ENCODE results near the gene NPAS4.
"Not testable (repeated sequence)": the region's sequence is repeated elsewhere in the genome, so short reads cannot be mapped to it uniquely, and the experiment has no call there.

NPAS4 gene

DNA sequence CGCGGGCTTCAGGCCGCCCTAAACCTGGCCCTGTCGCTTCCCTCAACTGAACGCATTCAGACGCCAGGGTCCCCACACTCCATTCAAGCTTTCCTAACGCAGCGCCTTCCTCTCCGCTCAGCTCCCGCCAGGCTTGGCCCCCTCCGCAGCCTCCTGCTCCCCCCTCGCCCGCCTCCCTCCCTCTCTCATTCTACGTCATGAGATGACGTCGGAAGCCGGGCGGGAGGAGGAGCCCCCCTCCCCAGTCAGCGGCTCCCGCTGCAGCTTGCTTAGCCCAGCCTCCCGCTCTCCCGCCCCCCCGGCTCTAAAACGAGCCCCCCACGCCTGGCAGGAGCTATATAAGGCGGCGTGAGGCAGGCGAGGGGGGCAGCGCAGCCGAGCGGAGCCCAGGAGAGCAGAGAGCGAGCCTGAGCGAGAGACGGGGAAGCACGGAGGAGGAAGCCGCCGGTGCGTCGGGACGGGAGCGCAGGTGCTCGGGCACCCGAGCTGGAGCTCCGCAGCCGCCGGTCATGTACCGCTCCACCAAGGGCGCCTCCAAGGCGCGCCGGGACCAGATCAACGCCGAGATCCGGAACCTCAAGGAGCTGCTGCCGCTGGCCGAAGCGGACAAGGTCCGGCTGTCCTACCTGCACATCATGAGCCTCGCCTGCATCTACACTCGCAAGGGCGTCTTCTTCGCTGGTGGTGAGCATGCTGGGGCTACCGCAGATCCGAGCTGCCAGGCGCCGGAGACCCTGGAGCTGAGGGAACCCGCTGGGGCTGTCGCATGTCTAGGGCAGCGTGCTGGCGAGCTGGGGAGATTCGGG lies at the start of gene NPAS4:
Gene NPAS4, plus strand, starts transcription at position 365 of the 806 bp plus-strand sequence. Its CDS starts 145 bp downstream, at position 510.
- DNase-seq (ENCODE audit: extremely low read depth in 1 of 2, low read depth in 1 of 2): no peak

DNA sequence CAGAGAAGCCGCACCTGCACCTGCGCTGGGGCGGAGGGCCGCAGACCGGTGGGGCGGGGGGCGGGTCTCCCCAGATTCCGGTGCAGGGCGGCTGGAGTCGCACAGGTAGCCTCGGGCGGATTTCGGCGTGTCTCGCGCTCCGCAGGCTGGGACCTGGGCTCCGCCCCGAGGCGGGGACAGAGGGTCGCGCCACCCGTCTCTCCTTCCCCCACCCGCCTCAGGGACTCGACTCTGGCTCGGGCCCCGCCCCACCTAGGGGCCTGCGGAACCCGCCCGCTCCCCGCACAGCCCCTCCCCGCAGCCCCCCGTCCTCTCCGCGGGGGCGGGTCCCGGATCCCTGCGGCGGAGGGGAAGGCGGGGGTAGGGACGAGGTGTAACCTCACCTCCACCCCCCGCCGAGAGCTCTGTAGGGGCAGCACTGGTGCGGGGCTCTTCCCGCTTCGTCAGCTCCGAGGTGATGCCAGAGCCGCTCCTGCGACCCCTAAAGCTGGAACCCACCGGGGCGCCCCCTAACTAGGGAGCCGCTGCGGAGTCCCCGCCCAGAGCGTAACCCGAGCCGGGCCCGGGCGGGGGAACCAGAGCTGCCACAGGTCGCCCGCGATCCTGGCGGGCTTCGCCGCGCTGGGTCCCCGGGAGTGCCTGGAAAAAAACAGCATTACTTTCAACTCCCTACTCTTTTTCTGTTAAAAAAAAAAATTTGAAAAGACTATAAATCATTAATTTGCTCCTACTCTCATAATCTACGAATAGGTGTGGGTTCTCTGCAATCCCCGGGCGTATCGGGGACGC lies 49.0 kb upstream of the NPAS4 start, which contains the start of gene SLC29A2:
Gene SLC29A2, minus strand, starts transcription at position 134 of the 789 bp plus-strand sequence. CDS start 169 bp downstream, outside the sequence.
- peak in 1 of 2 donors; percentile 57 for DNase-seq (ENCODE audit: extremely low read depth in 1 of 2, low read depth in 1 of 2)

DNA sequence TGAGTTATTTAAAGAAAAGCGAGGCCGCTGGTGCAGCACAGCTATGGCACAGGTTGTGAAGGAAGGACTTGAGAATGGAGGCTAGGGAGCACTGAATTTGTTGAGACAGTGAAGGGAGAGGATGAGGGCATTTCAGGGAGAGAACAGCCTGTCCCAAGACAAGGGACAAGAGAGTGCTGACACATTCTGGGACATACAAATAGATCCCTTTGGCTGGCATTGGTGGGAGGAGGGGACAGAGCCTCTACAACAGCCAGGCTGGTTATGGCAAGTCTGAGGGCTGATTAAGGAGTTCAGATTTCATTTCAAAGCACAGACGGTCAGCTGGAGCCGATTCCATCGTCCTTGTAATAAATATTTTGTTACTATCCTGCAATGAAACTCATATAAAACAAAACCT lies 47.6 kb upstream of the NPAS4 start:
- no peak for DNase-seq (ENCODE audit: extremely low read depth in 1 of 2, low read depth in 1 of 2)

DNA sequence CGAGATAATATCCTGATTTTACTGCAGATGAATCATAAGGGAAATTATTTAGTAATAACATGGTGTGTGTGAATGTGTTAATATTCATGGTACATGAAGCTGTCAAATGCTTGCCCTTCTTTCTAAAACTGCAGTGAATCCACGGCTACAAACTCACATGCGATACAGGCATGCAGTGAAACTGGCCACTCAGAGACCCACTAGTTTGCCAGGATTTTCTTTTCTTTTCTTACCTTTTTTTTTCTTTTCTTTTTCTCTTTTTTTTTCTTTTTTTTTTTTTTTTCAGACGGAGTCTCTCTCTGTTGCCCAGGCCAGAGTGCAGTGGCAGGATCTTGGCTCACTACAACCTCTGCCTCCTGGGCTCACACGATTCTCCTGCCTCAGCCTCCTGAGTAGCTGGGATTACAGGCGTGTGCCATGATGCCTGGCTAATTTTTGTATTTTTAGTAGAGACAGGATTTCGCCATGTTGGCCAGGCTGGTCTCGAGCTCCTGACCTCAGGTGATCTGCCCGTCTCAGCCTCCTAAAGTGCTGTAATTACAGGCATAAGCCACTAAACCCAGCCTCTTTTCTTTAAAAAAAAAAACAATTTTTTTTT lies 47.0 kb upstream of the NPAS4 start:
- not testable (repeated sequence) for DNase-seq (ENCODE audit: extremely low read depth in 1 of 2, low read depth in 1 of 2)

DNA sequence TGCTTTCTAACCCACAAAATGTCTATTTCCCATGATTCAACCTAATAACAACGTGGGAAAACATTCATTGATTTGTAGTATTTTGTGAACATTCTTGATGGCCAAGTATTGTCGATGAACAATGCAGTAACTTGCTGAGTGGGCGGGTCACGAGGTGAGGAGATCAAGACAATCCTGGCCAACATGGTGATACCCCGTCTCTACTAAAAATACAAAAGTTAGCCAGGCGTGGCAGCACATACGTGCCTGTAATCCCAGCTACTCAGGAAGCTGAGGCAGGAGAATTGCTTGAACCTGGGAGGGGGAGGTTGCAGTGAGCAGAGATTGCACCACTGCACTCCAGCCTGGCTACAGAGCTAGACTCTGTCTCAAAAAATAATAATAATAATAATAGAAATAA lies 40.6 kb upstream of the NPAS4 start:
- not testable (repeated sequence) for DNase-seq (ENCODE audit: extremely low read depth in 1 of 2, low read depth in 1 of 2)

DNA sequence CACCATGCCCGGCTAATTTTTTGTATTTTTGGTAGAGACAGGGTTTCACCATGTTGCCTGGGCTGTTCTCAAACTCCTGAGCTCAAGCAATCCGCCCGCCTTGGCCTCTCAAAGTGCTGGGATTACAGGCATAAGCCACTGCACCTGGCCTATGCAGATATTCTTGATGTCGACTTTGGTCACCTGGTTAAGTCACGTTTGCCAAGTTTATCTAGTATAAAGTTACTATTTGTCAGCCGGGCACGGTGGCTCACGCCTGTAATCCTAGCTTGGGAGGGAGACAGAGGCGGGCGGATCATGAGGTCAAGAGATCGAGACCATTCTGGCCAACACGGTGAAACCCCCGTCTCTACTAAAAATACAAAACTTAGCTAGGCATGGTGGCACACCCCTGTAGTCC lies 36.5 kb upstream of the NPAS4 start:
- DNase-seq (ENCODE audit: extremely low read depth in 1 of 2, low read depth in 1 of 2): not testable (repeated sequence)

DNA sequence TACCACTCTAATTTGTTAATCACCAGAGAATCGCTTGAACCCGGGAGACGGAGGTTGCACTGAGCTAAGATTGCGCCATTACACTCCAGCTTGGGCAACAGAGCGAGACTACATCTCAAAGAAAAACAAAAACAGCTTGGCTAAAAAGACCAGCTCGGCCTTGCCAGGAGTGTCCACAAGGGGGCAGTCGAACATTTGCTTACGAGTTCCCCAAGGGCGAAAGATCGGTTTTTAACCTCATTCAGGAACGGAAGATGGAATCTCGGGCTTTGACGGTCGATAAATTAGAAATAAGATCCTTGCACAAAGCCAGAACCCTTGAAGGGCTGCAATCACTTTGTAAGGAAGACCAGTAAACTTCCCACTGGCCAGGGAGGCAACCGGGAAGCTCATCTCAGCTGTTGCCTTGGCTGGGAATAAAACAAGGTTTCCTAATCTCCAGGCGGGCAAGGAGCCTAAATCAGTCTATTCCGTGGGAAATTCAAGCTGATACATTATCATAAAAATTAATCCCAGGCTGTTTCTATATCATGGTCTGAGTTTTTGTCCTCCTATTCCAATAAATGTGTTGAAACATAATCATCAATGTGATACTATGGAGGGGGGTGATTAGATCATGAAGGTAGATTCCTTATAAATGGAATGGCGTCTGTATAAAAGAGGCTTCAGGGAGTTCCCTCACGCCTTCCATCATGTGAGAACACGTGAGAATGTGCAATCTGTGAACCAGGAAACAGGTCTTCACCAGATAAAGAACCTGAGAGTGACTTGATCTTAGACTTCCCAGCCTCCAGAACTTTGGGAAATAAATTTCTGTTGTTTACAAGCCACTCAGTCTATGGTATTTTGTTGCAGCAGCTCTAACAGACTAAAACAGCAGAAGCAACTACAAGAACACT lies 34.4 kb upstream of the NPAS4 start:
- peak; percentile 50 to 73 for DNase-seq (ENCODE audit: extremely low read depth in 1 of 2, low read depth in 1 of 2)

DNA sequence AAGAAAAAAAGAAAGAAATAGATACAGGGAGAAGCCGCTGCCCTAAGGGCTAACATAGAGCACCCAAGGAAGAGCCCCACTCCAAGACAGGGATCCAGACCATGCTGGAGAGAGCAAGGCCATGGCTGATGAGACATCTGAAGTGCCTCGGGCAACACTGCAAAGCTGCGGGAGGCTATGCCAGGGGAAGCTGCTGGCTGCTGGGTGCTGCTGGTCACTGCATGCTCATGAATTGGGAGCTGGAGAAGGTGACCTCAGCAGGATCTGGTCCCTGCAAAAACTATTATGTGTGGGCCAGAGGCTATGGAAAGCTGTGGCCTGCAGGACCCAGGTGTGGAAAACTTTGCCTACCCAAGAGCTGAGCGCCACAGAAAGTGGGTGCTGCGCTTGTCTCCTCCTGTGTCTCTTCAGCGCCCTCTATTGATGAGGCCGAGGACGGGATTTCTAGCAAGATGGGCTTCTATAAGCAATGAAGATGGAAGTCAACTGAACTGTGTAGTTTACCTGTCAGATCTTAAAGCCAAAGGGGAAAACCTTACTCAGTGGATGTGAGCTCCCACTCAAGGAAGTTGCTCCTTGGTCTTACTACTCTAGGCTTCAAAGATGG lies 32.0 kb upstream of the NPAS4 start:
- peak; percentile 24 to 49 for DNase-seq (ENCODE audit: extremely low read depth in 1 of 2, low read depth in 1 of 2)

DNA sequence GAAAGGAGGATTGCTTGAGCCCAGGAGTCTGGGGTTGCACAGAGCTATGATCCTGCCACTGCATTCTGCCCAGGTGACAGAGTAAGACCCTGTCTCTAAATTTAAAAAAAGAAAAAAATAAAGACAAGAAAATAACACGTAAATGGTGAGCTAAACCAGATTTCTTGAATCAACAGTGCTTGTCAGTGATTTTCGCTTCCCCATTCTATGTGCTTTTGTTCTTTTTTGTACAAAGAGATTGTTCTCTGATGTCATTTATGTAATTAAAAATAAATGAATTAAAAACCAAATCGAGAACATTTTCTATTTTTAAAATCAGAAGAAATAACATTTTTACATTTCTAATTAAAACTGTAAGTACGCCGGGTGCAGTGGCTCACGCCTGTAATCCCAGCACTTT lies 29.5 kb upstream of the NPAS4 start:
- no peak for DNase-seq (ENCODE audit: extremely low read depth in 1 of 2, low read depth in 1 of 2)

DNA sequence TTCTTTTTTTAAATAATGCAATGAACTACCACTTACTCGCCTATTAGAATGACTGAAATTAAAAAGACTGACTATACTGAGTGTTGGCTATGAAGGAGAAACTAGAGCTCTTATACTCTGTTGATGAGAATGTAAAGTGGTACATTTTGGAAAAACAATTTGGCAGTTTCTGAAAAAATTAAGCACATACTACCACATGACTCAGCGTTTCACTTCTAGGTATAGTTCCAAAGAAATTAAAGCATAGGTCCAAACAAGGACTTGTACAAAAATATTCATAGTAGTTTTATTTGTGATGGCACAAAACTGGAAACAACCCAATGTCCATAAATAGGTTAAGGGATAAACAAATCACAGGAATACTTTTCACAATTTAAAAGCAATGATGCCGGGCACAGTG lies 26.9 kb upstream of the NPAS4 start:
- no peak for DNase-seq (ENCODE audit: extremely low read depth in 1 of 2, low read depth in 1 of 2)

DNA sequence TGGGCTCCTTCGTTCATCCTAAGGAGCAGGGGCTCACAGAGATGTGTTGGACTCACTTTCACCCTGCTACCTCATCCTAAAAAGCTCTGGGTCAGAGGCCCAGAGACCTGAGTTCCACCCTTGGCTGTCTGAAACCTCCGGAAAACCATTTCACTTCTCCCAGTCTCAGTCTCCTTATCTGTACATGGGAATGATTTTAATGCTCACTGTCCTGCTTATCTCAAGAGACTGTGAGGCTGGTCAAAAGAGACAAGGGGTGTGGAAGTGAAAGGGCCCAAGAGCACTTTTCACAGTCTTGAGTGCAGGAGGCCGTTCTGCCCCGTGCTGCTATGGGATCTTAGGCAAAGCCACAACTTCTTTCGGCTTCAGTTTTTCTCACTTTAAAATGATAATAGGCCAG lies 13.2 kb upstream of the NPAS4 start:
- no peak for DNase-seq (ENCODE audit: extremely low read depth in 1 of 2, low read depth in 1 of 2)

DNA sequence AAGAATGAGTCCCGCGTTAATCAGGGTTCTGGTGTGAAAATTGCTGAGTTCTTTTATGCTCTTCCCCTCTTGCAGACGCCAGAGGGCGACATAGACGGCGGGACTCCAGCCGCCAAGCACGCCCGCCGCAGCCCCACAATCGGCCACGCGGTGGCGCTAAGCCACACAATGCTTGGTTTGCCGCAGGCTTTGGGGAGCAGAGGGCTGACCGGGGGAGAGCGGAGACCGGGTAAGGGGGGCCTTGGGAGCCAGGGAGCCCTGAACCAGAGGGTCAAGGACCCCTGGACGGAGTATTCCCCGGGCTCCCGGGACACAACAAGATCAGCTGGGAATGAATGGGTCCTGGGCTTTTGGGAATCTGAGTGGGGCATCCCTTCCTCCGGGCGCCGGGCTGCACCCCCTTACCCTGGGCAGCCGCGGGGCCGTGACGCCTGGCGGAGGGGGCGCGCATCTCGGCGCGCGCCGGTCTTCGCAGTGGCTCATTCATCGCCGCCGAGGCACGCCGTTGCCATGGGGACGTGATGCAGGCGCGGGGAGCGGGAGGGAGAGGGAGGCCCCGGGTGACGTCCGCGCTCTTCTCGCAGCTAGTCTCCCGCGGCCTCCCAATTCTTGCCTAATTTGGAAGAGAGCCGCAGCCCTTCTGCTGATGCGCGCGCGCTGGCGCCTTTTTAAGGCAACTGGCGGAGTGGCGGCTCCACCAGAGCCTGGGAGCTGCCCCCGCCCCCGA lies 12.2 kb upstream of the NPAS4 start:
- peak; percentile 79 to 88 for DNase-seq (ENCODE audit: extremely low read depth in 1 of 2, low read depth in 1 of 2)

DNA sequence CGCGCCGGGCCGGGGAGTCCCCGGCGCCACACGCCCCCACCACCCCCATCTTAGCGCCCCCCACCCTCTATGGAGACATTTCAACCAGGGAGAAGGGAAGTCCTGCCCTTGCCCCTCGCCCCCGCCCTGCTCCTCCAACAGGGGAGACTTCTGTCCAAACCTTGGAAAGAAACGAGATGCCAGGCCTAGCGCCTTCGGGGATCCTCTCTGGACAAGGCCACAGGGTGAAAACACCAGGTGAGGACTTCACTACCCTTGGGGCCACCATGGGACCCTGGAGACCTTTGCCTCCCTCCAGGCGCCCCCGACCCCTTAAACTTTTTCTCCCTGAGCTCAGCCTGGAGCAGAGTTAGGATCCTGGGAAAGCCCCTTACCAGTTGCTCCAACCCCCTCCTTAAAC lies 11.6 kb upstream of the NPAS4 start:
- no peak for DNase-seq (ENCODE audit: extremely low read depth in 1 of 2, low read depth in 1 of 2)

DNA sequence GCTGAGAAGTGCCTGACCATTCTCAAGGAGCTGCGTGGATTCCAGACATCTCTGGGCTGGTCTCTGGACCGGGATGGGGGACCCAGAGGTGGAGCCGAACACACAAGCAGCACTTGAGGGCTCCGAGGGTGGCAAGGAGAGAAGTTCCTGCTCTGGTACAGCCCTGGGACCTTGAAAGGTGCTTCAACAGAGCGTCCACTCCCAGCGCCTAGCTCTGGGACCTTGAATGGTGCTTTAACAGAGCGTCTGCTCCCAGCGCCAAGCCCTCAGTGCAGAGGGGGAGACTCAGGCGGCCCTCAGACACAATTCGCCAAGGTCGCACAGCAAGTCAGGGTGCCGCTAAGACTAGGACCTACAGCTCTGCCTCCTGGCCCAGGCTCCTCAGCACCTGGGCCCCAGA lies 10.6 kb upstream of the NPAS4 start:
- no peak for DNase-seq (ENCODE audit: extremely low read depth in 1 of 2, low read depth in 1 of 2)

DNA sequence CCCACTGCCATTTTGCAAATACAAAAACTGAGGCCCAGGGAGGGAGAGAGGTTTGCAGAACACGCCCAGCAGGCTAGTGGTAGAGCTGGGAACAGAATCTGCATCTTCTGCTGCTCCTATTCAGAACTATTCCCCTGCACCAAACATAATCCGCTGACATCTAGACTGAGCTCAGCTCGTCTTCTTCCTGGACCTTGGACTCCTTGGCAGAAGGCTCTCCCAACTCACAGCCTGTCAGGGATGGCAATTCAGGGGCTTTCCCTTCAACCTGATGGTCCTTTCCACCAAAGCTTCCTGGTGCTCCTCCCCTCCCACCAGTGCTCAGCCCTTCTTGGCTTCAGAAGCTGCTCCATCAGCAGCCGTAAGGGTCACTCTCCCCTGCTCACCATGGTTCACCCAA lies 9.5 kb upstream of the NPAS4 start:
- DNase-seq (ENCODE audit: extremely low read depth in 1 of 2, low read depth in 1 of 2): no peak

DNA sequence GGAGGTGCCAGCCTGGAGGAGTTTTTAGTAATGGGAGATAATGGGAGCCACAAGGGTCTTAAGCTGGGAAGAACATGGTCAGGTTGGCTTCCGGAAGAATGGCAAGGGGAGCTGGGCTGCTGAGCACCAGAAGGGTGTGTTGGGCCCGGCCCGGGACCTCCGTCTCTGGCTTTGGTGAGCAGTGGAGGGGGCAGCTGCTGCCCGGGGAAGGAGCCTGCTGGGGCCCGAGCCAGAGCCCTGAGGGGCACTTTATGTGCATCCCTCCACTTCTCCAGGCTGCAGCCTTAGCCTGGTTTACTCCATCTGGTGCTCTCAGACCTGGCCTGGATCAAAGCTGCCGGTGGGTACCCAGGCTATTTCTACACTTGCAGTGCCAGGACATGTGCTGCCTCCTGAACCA lies 8.7 kb upstream of the NPAS4 start:
- DNase-seq (ENCODE audit: extremely low read depth in 1 of 2, low read depth in 1 of 2): no peak

DNA sequence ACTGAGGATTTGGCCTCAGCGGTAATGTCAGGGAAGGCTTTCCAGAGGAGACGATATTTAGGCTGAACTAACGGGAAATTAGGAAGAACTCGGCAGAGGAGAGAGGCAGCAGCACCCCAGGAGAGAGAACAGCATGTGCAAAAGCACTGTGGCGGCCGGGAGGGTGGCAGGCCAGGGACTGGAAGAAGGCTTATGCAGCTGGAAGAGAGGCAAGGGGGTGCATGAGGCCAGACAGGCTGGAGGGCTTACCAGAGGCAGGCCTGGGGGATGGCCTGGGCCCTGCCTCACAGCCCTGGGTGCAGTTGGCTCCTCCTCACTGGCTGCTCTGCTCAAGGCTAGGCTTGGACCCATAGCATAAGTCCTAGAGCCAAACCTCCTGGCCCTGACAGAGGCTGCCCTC lies 7.7 kb upstream of the NPAS4 start:
- no peak for DNase-seq (ENCODE audit: extremely low read depth in 1 of 2, low read depth in 1 of 2)

DNA sequence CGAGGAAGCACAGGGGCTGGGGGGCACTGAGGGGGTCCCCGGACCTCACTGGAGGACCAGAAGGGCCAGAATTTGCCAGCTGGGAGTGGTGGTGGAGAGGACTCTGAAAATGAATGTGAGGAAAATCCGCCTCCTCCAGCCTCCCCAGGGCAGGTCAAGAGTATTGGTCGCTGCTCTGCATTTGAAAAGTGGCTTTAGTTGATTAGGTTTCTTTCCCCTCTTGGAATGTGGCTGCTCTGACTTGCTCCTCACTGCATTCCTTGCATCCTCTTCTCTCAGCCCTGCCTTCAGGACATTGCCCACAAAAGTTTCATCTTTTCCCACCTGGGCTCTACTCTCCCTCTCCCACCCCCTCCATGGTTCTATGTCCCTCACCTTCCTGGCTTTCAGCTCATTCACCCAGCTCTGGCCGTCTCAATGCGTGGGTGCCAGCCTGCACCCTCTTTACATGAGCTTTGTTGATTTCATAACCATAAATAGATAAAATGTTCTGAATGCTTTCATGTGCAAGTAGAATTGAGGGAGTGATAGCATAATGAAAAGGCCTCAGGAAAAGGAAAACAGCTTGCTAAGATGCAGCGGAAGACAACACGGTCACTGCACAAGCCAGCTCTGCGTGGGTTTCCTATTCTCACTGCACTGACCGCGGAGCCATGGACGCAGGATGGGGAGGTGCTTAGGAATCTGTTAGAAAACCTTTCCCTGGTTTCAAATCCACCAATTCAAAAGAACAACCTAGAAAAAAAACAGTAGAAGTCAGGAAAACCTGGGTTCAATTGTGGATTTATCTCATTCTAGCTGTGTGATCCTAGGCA lies 6.5 kb upstream of the NPAS4 start:
- DNase-seq (ENCODE audit: extremely low read depth in 1 of 2, low read depth in 1 of 2): no peak

DNA sequence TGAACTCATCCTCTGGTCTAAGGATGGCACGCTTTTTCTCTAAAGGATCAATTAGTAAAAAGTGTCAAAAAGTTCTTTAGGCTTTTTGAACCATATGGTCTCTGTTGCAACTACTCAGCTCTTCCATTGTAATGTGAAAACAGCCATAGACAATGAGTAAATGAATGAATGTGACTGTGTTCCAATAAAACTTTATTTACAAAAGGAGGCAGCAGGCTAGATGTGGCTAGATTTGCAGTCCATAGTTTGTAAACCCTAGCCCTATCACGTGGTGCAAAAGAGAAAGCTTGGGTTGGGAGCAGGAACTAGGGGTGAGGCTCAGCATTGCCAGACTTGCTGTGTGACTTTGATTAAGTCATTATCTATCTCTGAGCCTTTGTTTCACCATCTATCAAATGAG lies 5.4 kb upstream of the NPAS4 start:
- DNase-seq (ENCODE audit: extremely low read depth in 1 of 2, low read depth in 1 of 2): no peak

All from activated CD8-positive, alpha-beta memory T cell treated with anti-CD3 and anti-CD28 coated beads for 1 hour (primary cell).